Measurements from ENCODE around the gene CRAMP1.

DNA sequence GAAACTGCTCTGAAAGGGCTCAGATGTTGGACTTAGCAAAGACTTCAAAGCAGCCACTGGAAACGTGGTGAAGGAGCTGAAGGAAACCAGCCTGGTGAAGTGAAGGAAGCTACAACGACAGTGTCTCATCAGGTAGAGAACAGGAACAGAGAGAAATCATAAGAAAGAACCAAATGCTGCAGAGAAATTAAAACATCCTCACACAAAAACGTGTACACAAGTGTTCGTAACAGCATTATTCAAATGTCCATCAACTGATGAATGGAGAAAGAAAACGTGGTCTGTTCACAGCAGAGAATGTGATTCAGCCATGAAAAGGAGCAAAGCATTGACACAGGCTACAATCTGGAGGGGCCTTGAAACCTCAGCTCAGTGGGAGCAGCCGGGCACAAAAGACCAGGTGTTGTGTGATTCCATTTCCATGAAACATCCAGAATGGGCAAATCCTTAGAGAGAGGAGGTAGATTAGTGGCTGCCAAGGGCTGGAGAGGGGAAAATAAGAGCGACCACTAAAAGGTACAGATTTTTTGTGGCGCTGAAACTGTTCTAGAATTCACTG lies 27.2 kb upstream of the CRAMP1 start:
- TF ChIP-seq CTCF (IDR thresholded peaks at IDR 0.05): no peak
- TF ChIP-seq POLR2A (IDR thresholded peaks at IDR 0.05): no peak
- TF ChIP-seq EP300 (IDR thresholded peaks at IDR 0.05): no peak

Data from gastroesophageal sphincter (tissue), 3 donors.